Upper lobe of left lung (tissue), 6 donors: Measurements from ENCODE around the gene ZHX3. TPM values are rescaled to one million over a fixed set of nuclear protein-coding genes. Genes with fewer than 3 reads are reported as not detected.

ENCODE experiments used
- ATAC-seq, 2 donors: fragments of 200-7000 bp; cut with Tn5 transposase; one replicate each; pipeline ENCODE4 v1.9.1; 2022; ENCODE audit warnings: mild to moderate bottlenecking in 2 of 2, moderate library complexity in 2 of 2; ENCODE audit not compliant: low FRiP score in 2 of 2
- DNase-seq, 2 donors: peaks; one replicate each; pipeline ENCODE4 v3.0.0-alpha.2; 2019 to 2020
- H3K27ac ChIP-seq, 4 donors: fragments of 200-600 bp; sonication (generic); one replicate each; pipeline ENCODE4 v1.5.1; 2016 to 2019
- H3K27me3 ChIP-seq, 4 donors: fragments of 200-600 bp; sonication (generic); one replicate each; pipeline ENCODE4 v1.5.1; 2017 to 2019
- H3K36me3 ChIP-seq, 4 donors: fragments of 200-600 bp; sonication (generic); one replicate each; pipeline ENCODE4 v1.5.1; 2016 to 2019
- H3K4me1 ChIP-seq, 4 donors: fragments of 200-600 bp; sonication (generic); one replicate each; pipeline ENCODE4 v1.5.1; 2018 to 2019
- H3K4me3 ChIP-seq, 4 donors: fragments of 200-600 bp; sonication (generic); one replicate each; pipeline ENCODE4 v1.5.1; 2017 to 2019; ENCODE audit warnings: mild to moderate bottlenecking in 2 of 4, moderate library complexity in 1 of 4
- H3K9me3 ChIP-seq, 4 donors: fragments of 200-600 bp; sonication (generic); one replicate each; pipeline ENCODE4 v1.5.1; 2018 to 2019
- EP300 ChIP-seq, 4 donors: sonication (generic); formaldehyde crosslinking; IDR thresholded peaks; one replicate each; pipeline ENCODE4 v1.5.1; 2017; ENCODE audit warnings: antibody characterized with exemption in 4 of 4, control low read depth in 2 of 4
- POLR2A ChIP-seq, 4 donors: fragments of 450-650 bp; IDR thresholded peaks; one replicate each; pipeline ENCODE4 v1.5.1; 2016 to 2017; ENCODE audit warnings: antibody characterized with exemption in 4 of 4, mild to moderate bottlenecking in 2 of 4
- POLR2AphosphoS5 ChIP-seq, 2 donors: sonication (generic); formaldehyde crosslinking; IDR thresholded peaks; one replicate each; pipeline ENCODE4 v1.5.1; 2017; ENCODE audit warnings: antibody characterized with exemption in 2 of 2
- WGBS, 2 donors: methylation state at CpG; one replicate each; pipeline ENCODE4 v1.1.5; 2017 to 2018; 5-methylcytosine and 5-hydroxymethylcytosine counted together
- total RNA-seq, 6 donors: library from RNA; depleted of rRNA in 4 of 6; stranded (reverse); fragments of >200 nt in 4 of 6; gene quantifications; one replicate each; pipeline versions ENCODE4 v1.1.0 to v1.2.1, GENCODE V29; 2016 to 2021
- TF ChIP-seq, protein P1 (sequence below), 6 experiments: fragments of 450-650 bp in 4 of 6; fragments of 200-600 bp in 2 of 6; sonication (generic) in 2 of 6; IDR thresholded peaks; one replicate each; pipeline ENCODE4 v1.5.1; 2016 to 2019; ENCODE audit warnings: antibody characterized with exemption in 6 of 6
- donor health status: DM: no; HTN: no; CAD: no; lungs with moderate emphysema.
- donor health status: DM: no; HTN: yes; CAD: no; lungs with severe emphysema.

The ZHX3 gene
- total RNA-seq, 6 donors from 2014 or later = 30.4 to 57.5 (median 44.9) TPM

GRCh38 chr20:41300383-41300782 is 17.1 kb downstream of the ZHX3 start:
- Histone ChIP-seq H3K27me3 (no peaks in the 10 kb centered on the region), H3K4me3 (no peak overlapping the region), H3K9me3 (no peaks in the 10 kb centered on the region), H3K4me1 (peaks cover 5 to 15% (median 10%) of the 10 kb centered on the region in 4 donors), H3K27ac (peak overlapping the region in 1 of 4 donors; percentile 35), H3K36me3 (no peaks in the 10 kb centered on the region)
- 56 to 70% methylated on average over 3 of the region's 3 CpGs for WGBS, 2 donors
- no peak for TF ChIP-seq POLR2AphosphoS5 (IDR thresholded peaks at IDR 0.05)
- ATAC-seq (no peak), DNase-seq (no peak)

- no peak for DNase-seq
- Histone ChIP-seq H3K36me3 (no peaks in the 10 kb centered on the region), H3K27ac (no peak overlapping the region), H3K9me3 (no peaks in the 10 kb centered on the region), H3K4me3 (no peak overlapping the region), H3K27me3 (no peaks in the 10 kb centered on the region), H3K4me1 (peaks cover 5 to 15% (median 10%) of the 10 kb centered on the region in 4 donors)
- ATAC-seq = no peak
- 89 to 91% methylated on average over 3 of the region's 3 CpGs for WGBS, 2 donors
- TF ChIP-seq POLR2AphosphoS5 (IDR thresholded peaks at IDR 0.05) (no peak), POLR2A (IDR thresholded peaks at IDR 0.05) (no peak), EP300 (IDR thresholded peaks at IDR 0.05) (no peak)
- TF ChIP-seq, protein P1, sequence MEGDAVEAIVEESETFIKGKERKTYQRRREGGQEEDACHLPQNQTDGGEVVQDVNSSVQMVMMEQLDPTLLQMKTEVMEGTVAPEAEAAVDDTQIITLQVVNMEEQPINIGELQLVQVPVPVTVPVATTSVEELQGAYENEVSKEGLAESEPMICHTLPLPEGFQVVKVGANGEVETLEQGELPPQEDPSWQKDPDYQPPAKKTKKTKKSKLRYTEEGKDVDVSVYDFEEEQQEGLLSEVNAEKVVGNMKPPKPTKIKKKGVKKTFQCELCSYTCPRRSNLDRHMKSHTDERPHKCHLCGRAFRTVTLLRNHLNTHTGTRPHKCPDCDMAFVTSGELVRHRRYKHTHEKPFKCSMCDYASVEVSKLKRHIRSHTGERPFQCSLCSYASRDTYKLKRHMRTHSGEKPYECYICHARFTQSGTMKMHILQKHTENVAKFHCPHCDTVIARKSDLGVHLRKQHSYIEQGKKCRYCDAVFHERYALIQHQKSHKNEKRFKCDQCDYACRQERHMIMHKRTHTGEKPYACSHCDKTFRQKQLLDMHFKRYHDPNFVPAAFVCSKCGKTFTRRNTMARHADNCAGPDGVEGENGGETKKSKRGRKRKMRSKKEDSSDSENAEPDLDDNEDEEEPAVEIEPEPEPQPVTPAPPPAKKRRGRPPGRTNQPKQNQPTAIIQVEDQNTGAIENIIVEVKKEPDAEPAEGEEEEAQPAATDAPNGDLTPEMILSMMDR (IDR thresholded peaks at IDR 0.05) = no peak
These were observed 17.6 kb downstream of the ZHX3 start for GRCh38 chr20:41299899-41300298.

DNA sequence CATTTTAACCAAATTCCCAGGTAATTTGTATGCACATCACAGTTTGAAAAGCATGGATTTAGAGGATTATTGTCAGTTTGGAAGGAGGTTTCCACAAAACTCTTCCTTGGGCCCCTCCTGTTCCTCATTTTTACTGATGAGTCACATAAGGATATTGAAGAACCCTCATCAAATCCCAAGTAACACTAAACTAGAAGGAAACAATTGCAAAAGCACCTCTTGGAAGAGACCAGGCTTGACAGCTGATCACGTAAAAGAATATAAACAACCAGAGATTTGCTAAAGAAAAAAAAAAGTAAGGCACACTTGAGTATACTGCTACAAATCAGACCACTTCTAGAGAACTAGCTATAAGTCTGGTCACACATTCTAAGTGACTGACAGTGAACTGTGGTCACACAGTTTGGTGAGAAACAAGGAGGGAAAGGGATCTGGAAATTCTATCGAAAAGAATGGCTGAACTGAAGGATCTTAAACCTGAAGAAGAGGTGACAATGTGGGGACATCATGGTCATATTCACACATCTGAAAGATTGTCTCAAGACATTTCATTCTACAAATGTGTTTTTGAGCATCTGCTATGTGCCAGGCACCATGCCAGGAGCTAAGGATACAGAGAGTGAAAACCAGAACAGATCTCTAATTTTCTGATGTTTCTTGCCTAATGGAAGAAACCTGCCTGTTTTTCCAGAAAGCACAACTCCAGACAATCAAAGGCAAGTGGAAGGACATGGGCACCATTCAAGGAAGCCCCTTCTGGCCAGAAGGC is 24.1 kb downstream of the ZHX3 start:
- H3K27me3 ChIP-seq = no peaks in the 10 kb centered on the region
- no peak for DNase-seq
- H3K27ac ChIP-seq = no peak overlapping the region
- TF ChIP-seq, protein P1 (IDR thresholded peaks at IDR 0.05) = no peak
- no peak for TF ChIP-seq POLR2AphosphoS5 (IDR thresholded peaks at IDR 0.05)
- TF ChIP-seq POLR2A (IDR thresholded peaks at IDR 0.05) = no peak
- no peak for TF ChIP-seq EP300 (IDR thresholded peaks at IDR 0.05)
- H3K4me3 ChIP-seq = no peak overlapping the region
- peak in 1 of 2 donors; percentile 66 for ATAC-seq
- H3K4me1 ChIP-seq = peaks cover 7 to 14% (median 10%) of the 10 kb centered on the region in 4 donors
- 55 to 59% methylated on average over 2 of the region's 2 CpGs for WGBS, 2 donors
- no peaks in the 10 kb centered on the region for H3K36me3 ChIP-seq
- H3K9me3 ChIP-seq = no peaks in the 10 kb centered on the region

- Histone ChIP-seq H3K4me3 (no peak overlapping the region), H3K27me3 (no peaks in the 10 kb centered on the region), H3K36me3 (no peaks in the 10 kb centered on the region), H3K9me3 (peaks cover 0 to 11% (median 7%) of the 10 kb centered on the region in 4 donors), H3K4me1 (peaks cover 7 to 12% (median 9%) of the 10 kb centered on the region in 4 donors), H3K27ac (no peak overlapping the region)
- TF ChIP-seq POLR2A (IDR thresholded peaks at IDR 0.05) = no peak
- no peak for TF ChIP-seq POLR2AphosphoS5 (IDR thresholded peaks at IDR 0.05)
- TF ChIP-seq, protein P1 (IDR thresholded peaks at IDR 0.05) = no peak
- TF ChIP-seq EP300 (IDR thresholded peaks at IDR 0.05) = no peak
- WGBS, 2 donors = 61 to 70% methylated on average over 3 of the region's 3 CpGs
- DNase-seq (no peak), ATAC-seq (peak in 1 of 2 donors; percentile 39)
These were observed 26.6 kb downstream of the ZHX3 start for GRCh38 chr20:41290804-41291389.

DNA sequence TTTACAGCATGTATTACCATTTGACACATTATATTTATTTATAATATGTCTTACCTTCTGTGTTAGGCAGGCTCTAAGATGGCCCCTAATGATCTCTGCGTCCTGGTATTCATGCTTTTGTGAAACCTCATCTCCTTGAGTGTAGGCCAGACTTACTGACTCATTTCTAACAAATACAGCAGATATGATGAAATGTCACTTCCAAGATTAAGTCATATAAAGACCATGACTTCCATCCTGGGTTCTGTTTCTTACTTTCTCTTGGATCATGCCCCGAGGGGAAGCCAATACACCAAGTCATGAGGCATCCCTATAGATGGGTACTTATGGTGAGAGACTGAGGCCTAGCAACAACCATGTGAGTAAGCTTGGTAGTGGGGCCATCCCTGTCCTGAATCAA is 30.2 kb downstream of the ZHX3 start:
- Histone ChIP-seq H3K9me3 (peaks cover 0 to 12% (median 7%) of the 10 kb centered on the region in 4 donors), H3K27ac (no peak overlapping the region), H3K4me3 (no peak overlapping the region), H3K36me3 (no peaks in the 10 kb centered on the region), H3K27me3 (no peaks in the 10 kb centered on the region), H3K4me1 (no peaks in the 10 kb centered on the region)
- ATAC-seq (peak in 1 of 2 donors; percentile 64), DNase-seq (no peak)
- WGBS, 2 donors = 91 to 93% methylated on average over 2 of the region's 2 CpGs
- TF ChIP-seq EP300 (IDR thresholded peaks at IDR 0.05) (no peak), POLR2A (IDR thresholded peaks at IDR 0.05) (no peak), POLR2AphosphoS5 (IDR thresholded peaks at IDR 0.05) (no peak)
- TF ChIP-seq, protein P1 (IDR thresholded peaks at IDR 0.05) = no peak
